Measurements from ENCODE around the gene SUCLG1. TPM values are rescaled to one million over a fixed set of nuclear protein-coding genes. Genes with fewer than 3 reads are reported as not detected.

The SUCLG1 gene
- total RNA-seq, 2 donors from 2014 or later, result 43.4 to 80.0 TPM

GRCh38 chr2:84451579-84451978, 7.5 kb downstream of the SUCLG1 start:
- no peaks in the 10 kb centered on the region for H3K9me3 Mint-ChIP-seq
- no peak for ATAC-seq (replicated peaks)
- H3K27me3 Mint-ChIP-seq, result no peaks in the 10 kb centered on the region
- H3K27ac Mint-ChIP-seq, result peak overlapping the region; percentile 37
- H3K36me3 Mint-ChIP-seq (ENCODE audit: low read depth), result peaks cover 43% of the 10 kb centered on the region
- H3K4me3 Mint-ChIP-seq, result no peak overlapping the region
- H3K4me1 Mint-ChIP-seq, result peaks cover 15% of the 10 kb centered on the region

GRCh38 chr2:84450288-84451227, 8.5 kb downstream of the SUCLG1 start:
- H3K27ac Mint-ChIP-seq, result peak overlapping the region; percentile 65
- H3K4me3 Mint-ChIP-seq, result no peak overlapping the region
- peaks cover 15% of the 10 kb centered on the region for H3K4me1 Mint-ChIP-seq
- no peak for ATAC-seq (replicated peaks)
- peaks cover 49% of the 10 kb centered on the region for H3K36me3 Mint-ChIP-seq (ENCODE audit: low read depth)
- H3K9me3 Mint-ChIP-seq, result no peaks in the 10 kb centered on the region
- no peaks in the 10 kb centered on the region for H3K27me3 Mint-ChIP-seq

- no peak overlapping the region for H3K27ac Mint-ChIP-seq
- peaks cover 57% of the 10 kb centered on the region for H3K36me3 Mint-ChIP-seq (ENCODE audit: low read depth)
- no peaks in the 10 kb centered on the region for H3K27me3 Mint-ChIP-seq
- no peaks in the 10 kb centered on the region for H3K9me3 Mint-ChIP-seq
- peaks cover 15% of the 10 kb centered on the region for H3K4me1 Mint-ChIP-seq
- no peak overlapping the region for H3K4me3 Mint-ChIP-seq
- no peak for ATAC-seq (replicated peaks)
Observed at GRCh38 chr2:84449711-84450110, 9.4 kb downstream of the SUCLG1 start.

- Mint-ChIP-seq H3K4me1 (peaks cover 15% of the 10 kb centered on the region), H3K4me3 (no peak overlapping the region), H3K9me3 (no peaks in the 10 kb centered on the region), H3K27ac (no peak overlapping the region), H3K27me3 (no peaks in the 10 kb centered on the region), H3K36me3 (ENCODE audit: low read depth) (peaks cover 64% of the 10 kb centered on the region)
- no peak for ATAC-seq (replicated peaks)
Observed at GRCh38 chr2:84449055-84449454, 10.0 kb downstream of the SUCLG1 start.

- Mint-ChIP-seq H3K36me3 (ENCODE audit: low read depth) (peaks cover 98% of the 10 kb centered on the region), H3K9me3 (no peaks in the 10 kb centered on the region), H3K4me3 (no peak overlapping the region), H3K27me3 (no peaks in the 10 kb centered on the region), H3K4me1 (peaks cover 10% of the 10 kb centered on the region), H3K27ac (peak overlapping the region; percentile 67)
- ATAC-seq (replicated peaks), result no peak
Observed at GRCh38 chr2:84443477-84443876, 15.6 kb downstream of the SUCLG1 start.

GRCh38 chr2:84442888-84443287, 16.2 kb downstream of the SUCLG1 start:
- H3K27me3 Mint-ChIP-seq, result no peaks in the 10 kb centered on the region
- peaks cover 98% of the 10 kb centered on the region for H3K36me3 Mint-ChIP-seq (ENCODE audit: low read depth)
- no peak for ATAC-seq (replicated peaks)
- H3K4me1 Mint-ChIP-seq, result peaks cover 13% of the 10 kb centered on the region
- H3K27ac Mint-ChIP-seq, result no peak overlapping the region
- H3K4me3 Mint-ChIP-seq, result no peak overlapping the region
- no peaks in the 10 kb centered on the region for H3K9me3 Mint-ChIP-seq

GRCh38 chr2:84441505-84441904, 17.6 kb downstream of the SUCLG1 start:
- no peak for ATAC-seq (replicated peaks)
- Mint-ChIP-seq H3K4me1 (peaks cover 15% of the 10 kb centered on the region), H3K36me3 (ENCODE audit: low read depth) (peaks cover 90% of the 10 kb centered on the region), H3K4me3 (no peak overlapping the region), H3K9me3 (no peaks in the 10 kb centered on the region), H3K27me3 (no peaks in the 10 kb centered on the region), H3K27ac (no peak overlapping the region)

- H3K27ac Mint-ChIP-seq, result no peak overlapping the region
- H3K36me3 Mint-ChIP-seq (ENCODE audit: low read depth), result peaks cover 87% of the 10 kb centered on the region
- no peaks in the 10 kb centered on the region for H3K27me3 Mint-ChIP-seq
- H3K4me1 Mint-ChIP-seq, result peaks cover 15% of the 10 kb centered on the region
- no peaks in the 10 kb centered on the region for H3K9me3 Mint-ChIP-seq
- H3K4me3 Mint-ChIP-seq, result no peak overlapping the region
- ATAC-seq (replicated peaks), result no peak
Observed at GRCh38 chr2:84441036-84441435, 18.0 kb downstream of the SUCLG1 start.

GRCh38 chr2:84435345-84436025, 23.6 kb downstream of the SUCLG1 start:
- no peak for ATAC-seq (replicated peaks)
- H3K9me3 Mint-ChIP-seq, result no peaks in the 10 kb centered on the region
- no peaks in the 10 kb centered on the region for H3K27me3 Mint-ChIP-seq
- H3K36me3 Mint-ChIP-seq (ENCODE audit: low read depth), result peaks cover 77% of the 10 kb centered on the region
- no peak overlapping the region for H3K4me3 Mint-ChIP-seq
- H3K4me1 Mint-ChIP-seq, result peaks cover 5% of the 10 kb centered on the region
- H3K27ac Mint-ChIP-seq, result no peak overlapping the region

- H3K27me3 Mint-ChIP-seq, result no peaks in the 10 kb centered on the region
Observed at GRCh38 chr2:84429328-84429727, 29.8 kb downstream of the SUCLG1 start.

GRCh38 chr2:84427235-84428138, 31.6 kb downstream of the SUCLG1 start:
- H3K27ac Mint-ChIP-seq, result no peak overlapping the region

More at GRCh38 chr2:84429328-84429727, 29.8 kb downstream of the SUCLG1 start:
- H3K4me3 Mint-ChIP-seq, result no peak overlapping the region
- peak overlapping the region; percentile 13 for H3K27ac Mint-ChIP-seq
- H3K4me1 Mint-ChIP-seq, result no peaks in the 10 kb centered on the region
- no peaks in the 10 kb centered on the region for H3K9me3 Mint-ChIP-seq
- ATAC-seq (replicated peaks), result no peak
- H3K36me3 Mint-ChIP-seq (ENCODE audit: low read depth), result peaks cover 79% of the 10 kb centered on the region

GRCh38 chr2:84425310-84425709, 33.8 kb downstream of the SUCLG1 start:
- H3K27ac Mint-ChIP-seq, result no peak overlapping the region
- H3K4me3 Mint-ChIP-seq, result no peak overlapping the region
- H3K27me3 Mint-ChIP-seq, result no peaks in the 10 kb centered on the region
- no peaks in the 10 kb centered on the region for H3K4me1 Mint-ChIP-seq
- H3K9me3 Mint-ChIP-seq, result no peaks in the 10 kb centered on the region
- H3K36me3 Mint-ChIP-seq (ENCODE audit: low read depth), result peaks cover 69% of the 10 kb centered on the region
- no peak for ATAC-seq (replicated peaks)

More at GRCh38 chr2:84427235-84428138, 31.6 kb downstream of the SUCLG1 start:
- peaks cover 82% of the 10 kb centered on the region for H3K36me3 Mint-ChIP-seq (ENCODE audit: low read depth)
- no peaks in the 10 kb centered on the region for H3K9me3 Mint-ChIP-seq
- no peaks in the 10 kb centered on the region for H3K4me1 Mint-ChIP-seq
- ATAC-seq (replicated peaks), result no peak
- H3K27me3 Mint-ChIP-seq, result no peaks in the 10 kb centered on the region
- H3K4me3 Mint-ChIP-seq, result no peak overlapping the region

GRCh38 chr2:84424152-84424551, 34.9 kb downstream of the SUCLG1 start:
- Mint-ChIP-seq H3K4me3 (no peak overlapping the region), H3K9me3 (no peaks in the 10 kb centered on the region), H3K36me3 (ENCODE audit: low read depth) (peaks cover 58% of the 10 kb centered on the region), H3K27me3 (no peaks in the 10 kb centered on the region), H3K4me1 (no peaks in the 10 kb centered on the region), H3K27ac (no peak overlapping the region)
- ATAC-seq (replicated peaks), result no peak

GRCh38 chr2:84421791-84422190, 37.3 kb downstream of the SUCLG1 start:
- H3K9me3 Mint-ChIP-seq, result no peaks in the 10 kb centered on the region
- peaks cover 42% of the 10 kb centered on the region for H3K36me3 Mint-ChIP-seq (ENCODE audit: low read depth)
- ATAC-seq (replicated peaks), result no peak
- H3K27ac Mint-ChIP-seq, result no peak overlapping the region
- no peaks in the 10 kb centered on the region for H3K4me1 Mint-ChIP-seq
- H3K27me3 Mint-ChIP-seq, result no peaks in the 10 kb centered on the region
- H3K4me3 Mint-ChIP-seq, result no peak overlapping the region
